Activated naive CD8-positive, alpha-beta T cell treated with anti-CD3 and anti-CD28 coated beads, Interleukin-2, amount 50 U/mL, for 24 hours (primary cell): ENCODE data around the gene OSBPL6.
A peak's percentile ranks its signal among the peaks of the same experiment; 100 is the strongest.
"Not testable (repeated sequence)": the region's sequence is repeated elsewhere in the genome, so short reads cannot be mapped to it uniquely, and the experiment has no call there.

Experiments
- ATAC-seq: fragments of 150-1000 bp; cut with Tn5 transposase; one replicate; pipeline ENCODE4 v1.10.0; 2021
- DNase-seq: peaks from one replicate; pipeline ENCODE4 v3.0.0; 2021
- H3K27ac Mint-ChIP-seq: one replicate; pipeline ENCODE4 v1.8.0; 2021; ENCODE audit warnings: mild to moderate bottlenecking, mixed read lengths
- H3K27me3 Mint-ChIP-seq: one replicate; pipeline ENCODE4 v1.8.0; 2021; ENCODE audit warnings: mixed read lengths
- H3K36me3 Mint-ChIP-seq: one replicate; pipeline ENCODE4 v1.8.0; 2021; ENCODE audit warnings: low read depth, mixed read lengths
- H3K4me1 Mint-ChIP-seq: one replicate; pipeline ENCODE4 v1.8.0; 2021; ENCODE audit warnings: mixed read lengths
- H3K4me3 Mint-ChIP-seq: one replicate; pipeline ENCODE4 v1.8.0; 2021; ENCODE audit warnings: mild to moderate bottlenecking, moderate library complexity, mixed read lengths
- H3K9me3 Mint-ChIP-seq: one replicate; pipeline ENCODE4 v1.8.0; 2021; ENCODE audit warnings: mixed read lengths

OSBPL6 gene

DNA sequence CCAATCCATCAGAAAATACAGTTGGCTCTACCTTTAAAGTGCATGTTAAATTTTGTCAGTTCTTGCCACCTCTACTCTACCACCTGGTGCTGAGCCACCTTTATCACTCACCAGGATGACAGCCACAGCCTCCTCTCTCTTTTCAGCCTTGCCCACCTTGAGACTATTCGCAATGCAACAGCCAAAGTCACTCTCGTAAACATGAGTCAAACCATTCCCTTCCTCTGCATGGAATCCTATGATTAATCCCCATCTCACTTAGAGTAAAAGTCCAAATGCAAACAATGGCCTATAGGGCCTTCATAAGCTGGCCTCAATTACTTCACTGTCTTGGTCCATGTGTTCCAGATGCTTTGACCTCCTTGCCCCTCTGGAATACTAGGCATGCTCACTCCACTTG is 5.8 kb upstream of the OSBPL6 start:
- Mint-ChIP-seq H3K9me3 (no peaks in the 10 kb centered on the region), H3K4me1 (peaks cover 1% of the 10 kb centered on the region), H3K4me3 (no peak overlapping the region), H3K27ac (no peak overlapping the region), H3K27me3 (peaks cover 30% of the 10 kb centered on the region), H3K36me3 (no peaks in the 10 kb centered on the region)
- no peak for DNase-seq
- no peak for ATAC-seq

DNA sequence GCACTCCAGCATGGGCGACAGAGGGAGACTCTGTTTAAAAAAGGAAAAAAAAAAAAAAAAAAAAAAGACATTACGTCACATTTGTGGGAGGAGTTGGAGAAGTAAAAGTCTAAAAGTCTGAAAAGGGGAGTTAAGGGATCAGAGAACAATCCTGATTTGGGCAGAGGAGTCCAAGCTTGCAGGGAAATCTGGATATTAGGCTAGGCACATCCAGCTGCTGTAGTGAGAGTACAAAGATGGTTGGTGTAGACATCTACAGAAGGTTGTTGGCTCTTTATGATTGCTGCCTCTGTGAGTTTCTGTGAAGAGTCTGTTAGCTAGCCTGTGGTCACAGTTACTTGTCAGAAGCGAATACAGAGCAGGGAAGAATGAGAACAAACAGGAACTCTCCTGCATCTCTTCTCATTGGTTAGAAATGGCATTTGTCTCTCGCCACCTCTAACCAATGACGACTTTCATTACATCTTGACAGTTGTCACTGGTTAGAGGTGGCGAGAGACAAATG is 3.3 kb upstream of the OSBPL6 start:
- ATAC-seq (no peak), DNase-seq (no peak)
- Mint-ChIP-seq H3K36me3 (no peaks in the 10 kb centered on the region), H3K9me3 (no peaks in the 10 kb centered on the region), H3K4me3 (no peak overlapping the region), H3K4me1 (peaks cover 4% of the 10 kb centered on the region), H3K27me3 (peaks cover 39% of the 10 kb centered on the region), H3K27ac (no peak overlapping the region)

DNA sequence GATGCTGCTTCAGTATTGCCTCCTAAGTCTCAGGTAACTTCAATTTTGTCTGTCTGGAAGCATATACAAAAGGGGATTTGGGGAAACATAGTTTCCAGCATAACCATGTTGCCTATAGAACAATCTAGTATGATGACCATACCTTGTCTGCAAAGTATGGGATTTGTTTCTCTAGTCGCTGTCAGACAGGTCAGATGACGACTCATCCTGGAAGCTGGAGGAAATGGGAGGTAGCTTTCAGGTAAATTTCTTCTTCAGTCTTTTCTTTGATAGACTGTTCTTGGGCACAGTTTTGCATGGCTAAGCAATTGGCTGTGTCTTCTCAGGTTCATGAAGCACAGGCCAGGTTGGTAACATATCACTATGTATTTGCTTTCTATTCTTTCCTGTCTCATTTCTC is 2.8 kb upstream of the OSBPL6 start:
- no peak overlapping the region for H3K4me3 Mint-ChIP-seq
- peaks cover 4% of the 10 kb centered on the region for H3K4me1 Mint-ChIP-seq
- no peaks in the 10 kb centered on the region for H3K36me3 Mint-ChIP-seq
- H3K27ac Mint-ChIP-seq = no peak overlapping the region
- no peaks in the 10 kb centered on the region for H3K9me3 Mint-ChIP-seq
- DNase-seq (no peak), ATAC-seq (no peak)
- H3K27me3 Mint-ChIP-seq = peaks cover 40% of the 10 kb centered on the region

DNA sequence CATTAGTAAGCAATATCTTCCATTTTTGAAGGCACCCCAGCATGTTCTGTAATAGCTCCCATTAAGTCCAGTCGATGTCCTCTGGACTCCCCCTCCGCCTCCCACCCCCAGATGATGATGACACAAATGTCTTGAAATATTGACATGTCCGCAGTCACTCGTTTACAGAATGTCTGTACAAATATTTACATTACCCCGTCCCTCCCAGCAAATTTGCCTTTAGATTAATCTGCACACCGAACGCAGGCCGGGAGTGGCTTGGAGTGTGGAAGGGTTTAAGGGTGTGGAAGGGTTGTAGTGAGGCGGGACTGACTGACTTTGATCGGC is 853 bp upstream of the OSBPL6 start:
- H3K27me3 Mint-ChIP-seq = peaks cover 54% of the 10 kb centered on the region
- no peaks in the 10 kb centered on the region for H3K36me3 Mint-ChIP-seq
- no peak overlapping the region for H3K27ac Mint-ChIP-seq
- H3K9me3 Mint-ChIP-seq = no peaks in the 10 kb centered on the region
- peak overlapping the region; percentile 60 for H3K4me3 Mint-ChIP-seq
- H3K4me1 Mint-ChIP-seq = peaks cover 4% of the 10 kb centered on the region
- no peak for DNase-seq
- no peak for ATAC-seq

DNA sequence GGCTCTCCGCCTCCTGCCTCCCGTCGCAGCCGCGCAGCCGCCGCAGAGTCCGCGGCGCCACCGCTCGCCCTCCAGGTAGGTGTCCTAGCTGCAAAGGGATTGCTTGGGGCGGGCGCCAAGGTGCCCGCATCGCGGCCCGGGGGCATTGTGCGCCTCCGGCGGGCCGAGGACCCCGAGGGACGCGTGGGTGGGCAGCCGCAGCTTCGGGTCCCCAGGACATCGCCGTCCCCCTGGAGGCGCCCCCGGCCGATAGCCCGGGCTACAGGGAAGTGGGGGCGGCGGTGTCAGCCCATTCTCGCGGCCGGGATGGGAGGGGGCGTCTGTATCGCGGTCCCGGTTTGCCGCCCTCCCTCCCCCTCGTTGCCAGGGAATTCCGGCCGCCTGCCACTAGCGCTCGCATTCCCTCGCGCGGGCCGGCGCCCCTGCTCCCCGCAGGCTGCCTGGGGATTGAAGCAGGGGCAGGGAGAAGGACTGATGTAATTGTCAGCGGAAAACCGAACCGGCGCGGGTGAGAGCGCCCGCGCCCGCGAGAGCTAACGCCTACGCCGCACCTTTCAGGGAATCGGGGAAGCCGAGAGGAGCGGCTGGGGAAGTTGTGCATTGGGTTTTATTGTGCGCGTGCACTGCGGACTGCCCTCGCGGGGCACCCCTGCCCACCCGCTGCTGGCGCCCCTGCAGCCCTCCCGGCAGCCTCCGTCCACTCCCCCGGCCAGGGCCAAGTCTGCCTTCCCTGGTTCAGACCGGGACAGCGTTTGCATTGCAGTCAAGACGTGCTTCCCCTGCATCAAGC is 483 bp downstream of the OSBPL6 start:
- peak; percentile 22 for DNase-seq
- no peak overlapping the region for H3K27ac Mint-ChIP-seq
- no peaks in the 10 kb centered on the region for H3K9me3 Mint-ChIP-seq
- no peaks in the 10 kb centered on the region for H3K36me3 Mint-ChIP-seq
- peak overlapping the region; percentile 67 for H3K4me3 Mint-ChIP-seq
- ATAC-seq = no peak
- peaks cover 4% of the 10 kb centered on the region for H3K4me1 Mint-ChIP-seq
- peaks cover 66% of the 10 kb centered on the region for H3K27me3 Mint-ChIP-seq

DNA sequence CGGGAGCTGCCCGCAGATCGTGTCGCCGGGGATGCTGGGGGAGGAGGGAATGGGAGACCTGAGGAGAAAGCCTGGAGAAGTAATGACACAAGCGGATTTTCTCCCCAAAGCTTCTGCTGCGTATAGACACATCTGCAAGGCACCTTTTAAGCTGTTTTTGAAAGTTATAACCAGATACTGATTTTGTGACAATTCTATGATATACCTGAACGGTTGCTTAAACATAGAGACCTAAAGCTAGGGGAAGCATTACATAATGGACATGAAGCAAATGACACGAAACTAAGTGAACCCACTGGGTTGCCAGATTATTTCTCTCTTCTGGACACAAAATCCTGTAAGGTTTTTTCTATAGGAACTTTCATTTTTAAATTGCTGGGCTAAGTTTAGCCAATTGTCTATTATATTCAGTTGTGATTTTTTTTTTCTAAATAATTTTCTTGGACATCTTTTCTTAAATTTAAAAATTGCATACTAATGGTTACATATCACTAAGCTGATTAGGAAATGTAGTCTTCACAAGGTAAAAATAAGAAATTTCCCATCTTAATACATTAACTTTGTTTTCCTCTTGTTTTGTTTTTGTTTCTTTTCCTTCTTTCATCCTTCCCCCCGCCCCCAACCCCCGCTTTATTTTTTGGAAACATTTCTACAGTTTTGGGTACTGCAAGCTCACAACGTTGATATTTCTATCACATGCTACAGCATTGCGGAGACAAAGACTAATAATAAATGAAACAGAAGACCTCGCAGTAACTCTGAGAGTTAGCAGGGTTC is 1.3 kb downstream of the OSBPL6 start:
- H3K9me3 Mint-ChIP-seq = no peaks in the 10 kb centered on the region
- no peaks in the 10 kb centered on the region for H3K36me3 Mint-ChIP-seq
- peaks cover 64% of the 10 kb centered on the region for H3K27me3 Mint-ChIP-seq
- DNase-seq (no peak), ATAC-seq (no peak)
- no peak overlapping the region for H3K27ac Mint-ChIP-seq
- peak overlapping the region; percentile 67 for H3K4me3 Mint-ChIP-seq
- H3K4me1 Mint-ChIP-seq = peaks cover 4% of the 10 kb centered on the region

DNA sequence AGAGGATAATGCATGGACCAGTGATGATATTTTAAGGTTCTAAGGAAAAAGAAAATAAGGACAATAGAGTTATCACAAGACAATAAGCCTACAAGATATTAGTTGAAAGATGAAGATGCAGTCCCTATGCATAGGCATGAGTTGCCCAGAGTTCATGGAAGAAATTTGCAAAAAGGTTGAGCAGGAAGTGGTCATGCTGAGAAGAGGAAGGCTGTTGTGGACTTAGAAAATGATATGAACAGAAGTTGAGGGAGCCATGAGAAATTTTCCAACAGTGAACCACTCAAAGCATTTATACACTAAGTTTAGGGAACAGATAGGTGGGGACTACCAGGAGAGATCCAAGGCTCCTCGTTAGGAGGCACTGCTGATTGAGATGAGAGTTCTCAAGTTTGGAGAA is 3.5 kb downstream of the OSBPL6 start:
- Mint-ChIP-seq H3K36me3 (no peaks in the 10 kb centered on the region), H3K27ac (no peak overlapping the region), H3K27me3 (peaks cover 57% of the 10 kb centered on the region), H3K4me1 (peaks cover 4% of the 10 kb centered on the region), H3K4me3 (no peak overlapping the region), H3K9me3 (no peaks in the 10 kb centered on the region)
- ATAC-seq (no peak), DNase-seq (no peak)

DNA sequence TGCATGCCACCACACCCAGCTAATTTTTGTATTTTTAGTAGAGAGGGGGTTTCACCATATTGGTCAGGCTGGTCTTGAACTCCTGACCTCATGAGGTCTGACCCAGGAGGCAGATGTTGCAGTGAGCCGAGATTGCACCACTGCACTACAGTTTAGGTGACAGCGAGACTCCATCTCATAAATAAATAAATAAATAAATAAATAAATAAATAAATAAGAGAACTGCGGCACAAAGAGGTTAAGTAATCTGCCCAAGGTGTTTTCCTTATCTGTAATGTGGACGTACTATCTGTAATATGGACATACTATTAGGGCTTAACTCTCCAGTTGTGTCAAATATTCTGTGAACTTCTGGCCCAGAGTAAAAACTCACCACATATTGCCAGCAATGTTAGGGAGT is 4.1 kb downstream of the OSBPL6 start:
- peaks cover 51% of the 10 kb centered on the region for H3K27me3 Mint-ChIP-seq
- not testable (repeated sequence) for H3K4me1 Mint-ChIP-seq, H3K27ac Mint-ChIP-seq, H3K36me3 Mint-ChIP-seq, H3K4me3 Mint-ChIP-seq, H3K9me3 Mint-ChIP-seq, ATAC-seq, DNase-seq

DNA sequence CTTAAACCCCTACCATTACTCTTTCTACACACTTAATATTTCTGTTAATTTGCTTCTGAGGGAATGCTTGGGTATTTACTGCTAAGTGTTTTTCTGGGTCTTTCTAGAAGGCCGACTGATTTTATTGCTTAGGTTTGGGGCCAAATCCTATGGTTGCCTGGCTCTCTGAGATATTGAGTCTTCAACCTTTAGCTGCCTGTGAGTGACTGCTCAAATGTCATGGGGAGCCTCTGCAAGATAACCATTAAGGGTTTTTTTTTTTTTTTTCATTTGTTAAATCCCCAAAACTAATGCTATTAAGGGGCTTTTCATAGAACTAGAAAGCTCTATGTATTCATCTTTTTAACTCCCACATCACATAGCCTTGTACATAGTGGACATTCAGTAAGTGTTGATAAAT is 5.0 kb downstream of the OSBPL6 start:
- DNase-seq (no peak), ATAC-seq (no peak)
- H3K4me3 Mint-ChIP-seq = no peak overlapping the region
- no peaks in the 10 kb centered on the region for H3K4me1 Mint-ChIP-seq
- H3K36me3 Mint-ChIP-seq = no peaks in the 10 kb centered on the region
- H3K27me3 Mint-ChIP-seq = peaks cover 50% of the 10 kb centered on the region
- no peaks in the 10 kb centered on the region for H3K9me3 Mint-ChIP-seq
- H3K27ac Mint-ChIP-seq = no peak overlapping the region

DNA sequence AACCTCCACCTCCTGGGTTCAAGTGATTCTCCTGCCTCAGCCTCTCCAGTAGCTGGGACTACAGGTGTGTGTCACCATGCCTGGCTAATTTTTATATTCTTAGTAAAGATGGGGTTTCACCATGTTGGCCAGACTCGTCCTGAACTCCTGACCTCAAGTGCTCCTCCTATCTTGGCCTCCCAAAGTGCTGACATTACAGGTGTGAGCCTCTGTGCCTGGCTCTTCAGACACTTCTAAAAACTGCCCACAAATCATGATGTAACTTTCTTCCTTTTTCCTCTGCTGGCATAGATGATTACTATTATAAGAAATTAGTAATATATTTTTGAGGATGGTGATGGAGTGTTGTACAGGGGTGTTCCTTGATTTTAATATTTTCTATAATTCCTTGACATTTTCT is 6.0 kb downstream of the OSBPL6 start:
- H3K4me1 Mint-ChIP-seq = no peaks in the 10 kb centered on the region
- ATAC-seq (no peak), DNase-seq (no peak)

DNA sequence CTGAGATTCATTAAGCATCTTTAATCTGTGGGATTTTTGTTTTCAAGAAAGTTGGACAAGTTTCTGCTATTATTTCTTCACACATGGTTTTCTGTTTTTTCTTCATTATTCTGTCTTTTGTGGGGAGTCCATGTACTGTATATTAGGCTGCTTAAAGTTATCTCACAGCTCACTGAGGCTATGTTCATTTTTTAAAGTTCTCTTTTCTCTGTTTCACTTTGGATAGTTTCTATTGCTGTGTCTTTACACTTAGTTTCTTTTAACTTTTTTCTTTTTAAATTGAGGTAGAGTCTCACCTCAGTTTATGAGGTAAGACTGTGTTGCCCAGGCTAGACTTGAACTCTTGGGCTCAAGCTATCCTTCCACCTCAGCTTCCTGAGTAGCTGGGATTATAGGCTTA is 8.6 kb downstream of the OSBPL6 start:
- Mint-ChIP-seq H3K27me3 (peaks cover 39% of the 10 kb centered on the region), H3K9me3 (no peaks in the 10 kb centered on the region), H3K4me1 (no peaks in the 10 kb centered on the region), H3K4me3 (no peak overlapping the region), H3K27ac (no peak overlapping the region), H3K36me3 (no peaks in the 10 kb centered on the region)
- DNase-seq (no peak), ATAC-seq (no peak)

More for the DNA sequence above, 6.0 kb downstream of the OSBPL6 start:
- no peaks in the 10 kb centered on the region for H3K36me3 Mint-ChIP-seq
- H3K27me3 Mint-ChIP-seq = peaks cover 52% of the 10 kb centered on the region
- H3K9me3 Mint-ChIP-seq = no peaks in the 10 kb centered on the region
- no peak overlapping the region for H3K4me3 Mint-ChIP-seq
- no peak overlapping the region for H3K27ac Mint-ChIP-seq

DNA sequence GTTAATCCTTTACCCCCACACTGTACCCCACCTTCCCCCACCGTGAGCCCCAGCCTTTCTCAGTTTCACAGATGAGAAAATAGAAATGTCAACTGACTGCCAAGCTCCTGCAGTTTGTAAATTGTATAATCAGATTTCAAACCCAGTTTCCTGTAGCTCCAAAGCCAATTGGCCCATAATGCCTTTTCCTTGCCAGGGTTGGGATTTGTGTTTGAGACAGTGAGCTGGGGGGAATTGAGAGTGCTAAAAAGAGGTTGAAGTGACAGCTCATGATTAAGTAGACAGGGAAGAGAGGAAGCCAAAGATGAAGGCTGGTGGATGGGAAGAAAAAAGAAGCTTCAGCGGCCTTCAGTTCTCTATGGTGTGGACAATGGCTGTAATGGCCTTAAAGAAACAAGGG is 10.7 kb downstream of the OSBPL6 start:
- no peak for DNase-seq
- no peak overlapping the region for H3K27ac Mint-ChIP-seq
- H3K27me3 Mint-ChIP-seq = peaks cover 34% of the 10 kb centered on the region
- no peaks in the 10 kb centered on the region for H3K9me3 Mint-ChIP-seq
- no peaks in the 10 kb centered on the region for H3K36me3 Mint-ChIP-seq
- no peaks in the 10 kb centered on the region for H3K4me1 Mint-ChIP-seq
- no peak for ATAC-seq
- no peak overlapping the region for H3K4me3 Mint-ChIP-seq

DNA sequence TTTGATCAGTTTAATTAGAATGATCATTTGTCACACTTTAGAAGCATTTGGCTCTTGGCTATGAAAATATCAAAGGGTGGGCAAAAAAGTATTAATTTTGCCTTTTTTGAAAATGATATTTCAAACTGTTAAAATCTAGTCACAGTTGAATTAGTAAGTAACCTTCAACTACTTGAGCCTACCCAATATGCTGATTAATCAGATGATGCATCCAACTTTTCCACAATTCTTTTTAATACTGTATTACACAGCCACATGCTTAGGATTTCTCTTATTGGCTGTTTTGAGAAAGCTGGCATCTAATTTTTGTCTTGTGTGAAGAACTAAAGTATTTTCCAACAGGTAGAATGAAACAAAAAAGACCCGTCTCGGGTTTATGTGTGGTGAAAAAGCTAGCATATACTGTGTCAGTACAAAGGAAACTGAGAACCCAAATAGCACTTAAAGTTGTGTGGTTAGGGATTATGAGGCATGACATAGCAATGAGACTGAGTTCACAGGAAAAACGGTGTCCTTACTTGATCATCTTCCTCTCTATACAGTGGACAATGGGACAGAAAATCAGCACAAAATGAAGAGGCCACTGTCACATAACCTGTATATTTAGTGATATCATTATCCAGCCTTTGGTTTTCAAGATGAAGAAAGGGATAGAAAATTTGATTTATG is 11.7 kb downstream of the OSBPL6 start:
- peaks cover 33% of the 10 kb centered on the region for H3K27me3 Mint-ChIP-seq
- no peak overlapping the region for H3K4me3 Mint-ChIP-seq
- DNase-seq (no peak), ATAC-seq (no peak)
- H3K27ac Mint-ChIP-seq = no peak overlapping the region
- no peaks in the 10 kb centered on the region for H3K9me3 Mint-ChIP-seq
- H3K4me1 Mint-ChIP-seq = no peaks in the 10 kb centered on the region
- H3K36me3 Mint-ChIP-seq = no peaks in the 10 kb centered on the region

DNA sequence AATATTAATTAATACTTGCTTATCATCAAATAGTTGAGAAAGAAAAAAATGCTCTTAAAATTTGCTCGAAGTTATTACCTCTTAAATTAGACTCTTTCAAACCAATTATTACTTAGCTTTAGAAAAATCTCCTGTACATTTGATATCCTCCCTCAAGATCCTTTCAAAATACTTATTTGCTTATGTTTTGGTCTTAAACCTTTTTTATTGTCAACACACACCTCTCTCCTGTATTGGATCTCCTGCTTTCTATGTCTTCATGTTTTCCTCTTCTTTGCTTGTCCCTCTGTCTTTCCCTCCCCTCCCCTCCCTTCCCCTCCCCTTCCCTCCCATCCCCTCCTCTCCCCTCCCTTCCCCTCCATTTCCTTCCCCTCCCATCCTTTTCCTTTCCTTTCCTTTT is 14.0 kb downstream of the OSBPL6 start:
- no peak overlapping the region for H3K4me3 Mint-ChIP-seq
- H3K27me3 Mint-ChIP-seq = peaks cover 31% of the 10 kb centered on the region
- ATAC-seq (no peak), DNase-seq (no peak)
- H3K9me3 Mint-ChIP-seq = no peaks in the 10 kb centered on the region
- H3K4me1 Mint-ChIP-seq = no peaks in the 10 kb centered on the region
- no peaks in the 10 kb centered on the region for H3K36me3 Mint-ChIP-seq
- H3K27ac Mint-ChIP-seq = no peak overlapping the region

DNA sequence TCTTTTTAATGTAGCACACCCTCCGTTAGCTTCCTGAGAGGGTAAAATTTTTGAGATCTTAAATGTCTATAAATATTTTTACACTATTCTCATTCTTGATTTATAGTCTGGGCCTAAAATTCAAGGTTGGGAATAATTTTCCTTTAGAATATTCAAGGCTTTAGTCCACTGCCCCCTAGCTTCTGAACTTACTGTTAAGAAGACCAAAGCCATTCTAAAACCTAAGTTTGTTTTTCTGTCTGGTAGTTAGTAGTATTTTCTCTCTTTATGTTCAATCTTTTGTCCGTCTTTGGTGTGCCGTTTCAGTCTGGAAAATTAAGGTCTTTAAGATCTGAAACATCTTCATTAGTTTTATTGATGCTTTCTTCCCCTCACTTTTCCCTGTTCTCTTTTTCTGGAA is 14.5 kb downstream of the OSBPL6 start:
- Mint-ChIP-seq H3K4me3 (no peak overlapping the region), H3K36me3 (no peaks in the 10 kb centered on the region), H3K27me3 (peaks cover 31% of the 10 kb centered on the region), H3K9me3 (no peaks in the 10 kb centered on the region), H3K4me1 (no peaks in the 10 kb centered on the region), H3K27ac (no peak overlapping the region)
- ATAC-seq (no peak), DNase-seq (no peak)
